SK-N-MC (cell line): ENCODE measurements around the gene PKNOX2.

Experiments used
- DNase-seq: peaks from one replicate; pipeline ENCODE4 v3.0.0-alpha.2; 2011; ENCODE audit warnings: low read depth, low spot score
- H3K27ac ChIP-seq: fragments of 200-600 bp; sonication (generic); 2 replicates; pipeline ENCODE4 v1.5.1; 2016; ENCODE audit warnings: mixed run types
- H3K36me3 ChIP-seq: fragments of 200-600 bp; sonication (generic); 2 replicates; pipeline ENCODE4 v1.6.1; 2017; ENCODE audit warnings: antibody characterized with exemption, low read length, mixed read lengths; ENCODE audit not compliant: insufficient read depth
- H3K4me3 ChIP-seq: fragments of 200-600 bp; sonication (generic); 2 replicates; pipeline ENCODE4 v1.5.1; 2016
- H3K9ac ChIP-seq: fragments of 200-600 bp; sonication (generic); 2 replicates; pipeline ENCODE4 v1.8.0; 2017; ENCODE audit warnings: mixed run types, mixed read lengths; ENCODE audit not compliant: insufficient read length
- H3K9me3 ChIP-seq: fragments of 200-600 bp; sonication (generic); 2 replicates; pipeline ENCODE4 v1.6.1; 2017; ENCODE audit warnings: low read depth, mild to moderate bottlenecking, antibody characterized with exemption, low read length, moderate library complexity, mixed read lengths
- EZH2 ChIP-seq: fragments of 200-600 bp; sonication (generic); IDR thresholded peaks from one replicate; pipeline ENCODE4 v1.6.1; 2017; ENCODE audit warnings: antibody characterized with exemption
- FOXP2 ChIP-seq: optimal IDR thresholded peaks from 2 replicates; pipeline ENCODE3; 2011; ENCODE audit warnings: mild to moderate bottlenecking, moderate library complexity; ENCODE audit not compliant: insufficient read depth; ENCODE audit errors: extremely low read length, control extremely low read depth
- POLR2AphosphoS5 ChIP-seq: IDR thresholded peaks from 2 replicates; pipeline ENCODE4 v1.6.1; 2012; ENCODE audit warnings: mild to moderate bottlenecking, low read depth, low read length, borderline replicate concordance

Gene PKNOX2

DNA sequence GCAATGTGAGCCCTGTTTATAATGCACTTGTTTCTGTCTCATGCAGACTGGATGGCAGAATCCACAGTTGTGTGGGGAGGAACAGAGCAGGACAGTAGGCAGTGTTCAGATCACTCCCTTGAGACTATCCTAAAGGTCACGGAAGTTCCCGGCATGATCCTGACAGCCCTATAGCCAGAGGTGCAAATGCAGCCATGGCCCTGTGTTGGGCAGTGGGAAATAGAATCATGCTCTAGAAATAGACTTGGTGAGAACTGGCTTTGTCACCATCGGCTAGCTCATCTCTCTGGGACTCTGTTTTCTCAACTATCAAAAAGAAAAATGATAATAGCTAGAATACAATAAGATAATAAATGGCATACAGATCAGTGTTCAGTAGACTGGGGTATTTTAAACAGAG, 208.4 kb downstream of the PKNOX2 start:
- TF ChIP-seq POLR2AphosphoS5: no peak
- TF ChIP-seq FOXP2: no peak
- TF ChIP-seq EZH2: no peak
- Histone ChIP-seq H3K27ac (no peak overlapping the region), H3K9ac (no peak overlapping the region), H3K9me3 (no peaks in the 10 kb centered on the region), H3K36me3 (no peaks in the 10 kb centered on the region), H3K4me3 (no peak overlapping the region)
- DNase-seq: no peak

DNA sequence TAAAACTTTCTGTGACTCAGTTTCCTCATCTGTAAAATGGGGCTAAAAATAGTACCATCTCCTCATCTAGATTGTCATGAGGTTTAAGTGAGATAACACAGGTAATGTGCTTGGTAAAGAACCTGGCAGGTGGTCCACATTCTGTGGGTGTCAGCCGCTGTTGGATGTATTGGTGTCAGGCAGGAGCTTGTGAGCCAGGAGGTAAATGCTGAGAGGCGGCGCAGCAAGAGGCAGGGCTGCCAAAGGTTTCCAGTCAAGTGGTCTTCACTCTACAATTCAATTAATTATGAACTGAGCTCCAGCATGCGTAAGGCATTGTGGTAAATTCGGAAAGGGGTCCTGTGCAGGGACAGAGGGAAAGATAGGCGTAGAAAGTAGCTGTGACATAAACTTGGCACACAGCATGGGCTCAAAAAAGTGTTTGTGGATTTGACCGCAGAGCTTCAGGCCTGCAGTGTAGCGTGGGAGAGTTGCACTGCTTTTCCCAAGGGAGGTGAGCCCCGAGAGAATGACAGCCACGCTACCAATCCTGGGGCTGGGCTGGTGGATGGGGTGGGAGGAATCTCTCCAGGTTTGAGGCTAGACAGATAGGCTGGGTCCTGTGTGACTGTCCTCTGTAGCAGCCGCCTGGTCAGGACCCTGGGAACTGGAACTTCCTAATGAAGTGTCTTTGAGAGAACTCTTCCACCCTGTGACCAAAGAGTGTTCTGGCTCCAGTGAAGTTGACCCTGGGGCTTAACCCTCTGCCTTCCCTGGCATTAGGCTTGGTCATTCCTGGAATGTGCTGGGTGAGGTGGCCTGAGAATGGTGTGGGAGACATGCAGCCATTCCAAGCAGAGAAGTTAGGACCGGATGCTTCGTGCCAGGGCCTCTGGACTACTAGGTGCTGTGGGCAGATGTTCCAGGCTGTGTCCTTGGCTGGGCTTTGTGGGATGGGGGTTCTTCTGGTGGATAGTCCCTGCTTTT, 209.2 kb downstream of the PKNOX2 start:
- Histone ChIP-seq H3K9me3 (no peaks in the 10 kb centered on the region), H3K9ac (no peak overlapping the region), H3K4me3 (no peak overlapping the region), H3K27ac (no peak overlapping the region), H3K36me3 (no peaks in the 10 kb centered on the region)
- no peak for DNase-seq
- TF ChIP-seq POLR2AphosphoS5 (no peak), EZH2 (no peak), FOXP2 (no peak)

GRCh38 chr11:125374398-125374797, 209.8 kb downstream of the PKNOX2 start:
- no peak overlapping the region for H3K4me3 ChIP-seq
- no peaks in the 10 kb centered on the region for H3K9me3 ChIP-seq
- H3K36me3 ChIP-seq: no peaks in the 10 kb centered on the region
- DNase-seq: no peak
- H3K27ac ChIP-seq: no peak overlapping the region
- no peak for TF ChIP-seq POLR2AphosphoS5
- TF ChIP-seq FOXP2: no peak
- no peak for TF ChIP-seq EZH2
- H3K9ac ChIP-seq: no peak overlapping the region

DNA sequence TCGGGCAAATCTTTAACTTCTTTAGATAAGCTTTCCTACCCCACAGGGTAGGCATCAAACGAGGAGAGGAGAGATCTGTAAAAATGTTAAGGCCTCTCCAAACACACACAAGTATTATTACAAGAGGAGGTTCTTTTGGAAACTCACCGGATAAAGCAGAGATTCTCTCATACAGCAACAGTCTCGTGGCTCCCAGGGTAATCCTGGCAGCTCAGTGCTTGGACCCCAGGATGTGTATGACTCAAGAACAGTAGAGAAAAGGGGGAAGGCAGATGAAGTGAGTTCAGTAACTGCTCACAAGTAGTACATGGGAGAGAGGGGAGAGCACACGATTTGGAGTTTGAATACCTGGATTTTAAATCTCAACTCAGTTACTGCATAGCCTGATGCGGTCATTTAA, 210.6 kb downstream of the PKNOX2 start:
- Histone ChIP-seq H3K9me3 (no peaks in the 10 kb centered on the region), H3K9ac (no peak overlapping the region), H3K36me3 (no peaks in the 10 kb centered on the region), H3K27ac (no peak overlapping the region), H3K4me3 (no peak overlapping the region)
- TF ChIP-seq FOXP2 (no peak), EZH2 (no peak)
- no peak for DNase-seq

DNA sequence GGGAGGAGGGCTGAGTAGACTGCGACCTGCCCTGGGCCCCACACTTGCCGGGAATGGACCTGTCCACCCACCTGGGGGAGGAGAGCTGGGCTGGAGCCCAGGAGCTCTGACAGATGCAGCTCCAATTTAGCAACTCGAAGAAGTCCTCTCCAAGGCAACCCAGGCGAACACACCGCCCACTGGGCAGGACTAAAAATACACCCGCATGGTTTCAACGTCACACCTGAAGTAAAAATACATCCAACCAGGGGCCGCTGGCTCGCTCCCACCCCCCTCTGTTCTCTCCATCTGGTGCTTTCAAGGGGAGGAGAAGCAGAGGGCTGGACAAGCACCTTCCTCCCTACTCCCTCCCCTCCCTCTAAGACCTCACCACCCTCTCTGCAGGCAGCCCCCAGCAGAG, 211.6 kb downstream of the PKNOX2 start:
- no peak for TF ChIP-seq POLR2AphosphoS5
- no peak for TF ChIP-seq FOXP2
- TF ChIP-seq EZH2: no peak

DNA sequence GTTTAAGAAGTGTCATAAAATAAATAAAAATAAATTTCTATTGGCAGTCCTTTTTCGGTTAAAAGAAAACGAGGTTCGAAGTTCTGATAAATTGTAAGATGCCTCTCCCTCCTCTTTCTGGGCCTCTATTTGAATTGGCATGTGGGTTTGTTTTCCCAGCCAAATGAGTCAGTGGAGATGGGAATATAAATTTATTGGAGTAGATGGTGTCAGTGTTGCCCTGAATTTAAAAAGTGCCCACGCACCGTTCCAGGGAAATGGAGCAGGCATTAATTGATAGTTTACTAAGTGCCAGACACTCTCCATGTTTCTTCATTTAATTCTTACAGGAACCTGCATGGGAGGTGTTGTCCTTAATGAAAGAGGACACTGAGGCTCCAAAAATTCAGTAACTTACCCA, 212.3 kb downstream of the PKNOX2 start:
- no peaks in the 10 kb centered on the region for H3K36me3 ChIP-seq
- no peak overlapping the region for H3K27ac ChIP-seq
- TF ChIP-seq POLR2AphosphoS5: no peak
- no peak for TF ChIP-seq EZH2
- TF ChIP-seq FOXP2: no peak
- no peak overlapping the region for H3K4me3 ChIP-seq
- H3K9me3 ChIP-seq: no peaks in the 10 kb centered on the region
- DNase-seq: no peak
- no peak overlapping the region for H3K9ac ChIP-seq

More for the DNA sequence above, 211.6 kb downstream of the PKNOX2 start:
- no peaks in the 10 kb centered on the region for H3K9me3 ChIP-seq
- H3K4me3 ChIP-seq: no peak overlapping the region
- H3K36me3 ChIP-seq: no peaks in the 10 kb centered on the region
- H3K9ac ChIP-seq: no peak overlapping the region
- no peak for DNase-seq
- H3K27ac ChIP-seq: no peak overlapping the region

DNA sequence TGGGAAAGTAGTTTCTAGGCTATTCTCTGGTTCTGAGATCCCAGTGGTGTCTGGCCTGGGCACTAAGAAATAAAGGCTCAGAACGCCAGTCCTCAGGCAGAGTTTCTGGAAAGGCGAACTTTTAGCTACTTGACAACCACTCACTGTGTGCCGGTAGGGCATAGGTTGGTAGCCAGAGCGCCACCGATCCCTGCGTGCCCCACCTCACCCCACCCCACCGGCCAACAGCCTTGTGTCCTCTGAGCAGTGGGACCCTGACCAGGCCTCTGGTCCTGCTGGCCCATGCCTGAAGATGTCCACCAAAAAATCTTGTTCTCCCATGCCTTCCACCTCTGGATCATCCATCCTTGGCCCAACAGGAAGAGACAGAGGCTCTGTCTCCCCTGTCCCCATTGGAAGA, 213.5 kb downstream of the PKNOX2 start:
- Histone ChIP-seq H3K9me3 (no peaks in the 10 kb centered on the region), H3K27ac (no peak overlapping the region), H3K36me3 (no peaks in the 10 kb centered on the region), H3K9ac (no peak overlapping the region), H3K4me3 (no peak overlapping the region)
- TF ChIP-seq EZH2 (no peak), POLR2AphosphoS5 (no peak), FOXP2 (no peak)
- DNase-seq: no peak

DNA sequence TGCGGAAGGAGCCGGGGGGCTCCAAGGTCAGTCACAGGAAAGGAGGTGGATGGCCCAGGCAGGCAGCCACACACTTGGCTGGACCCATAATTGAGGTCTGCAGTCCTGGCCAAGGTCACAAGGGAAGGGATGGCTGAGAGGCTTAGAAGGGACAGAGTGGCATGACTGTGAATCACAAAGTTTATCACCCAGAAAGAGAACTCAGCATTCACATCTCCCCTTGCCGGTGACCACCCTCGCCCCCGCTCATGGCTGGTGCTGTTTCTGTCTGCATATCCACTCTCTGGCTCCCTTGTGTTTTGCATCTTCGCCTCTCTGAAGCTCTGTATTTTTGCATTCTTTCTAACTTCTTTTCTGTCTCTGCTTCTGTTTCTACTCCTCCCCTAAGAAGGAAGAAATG, 214.0 kb downstream of the PKNOX2 start:
- no peaks in the 10 kb centered on the region for H3K9me3 ChIP-seq
- DNase-seq: no peak
- H3K4me3 ChIP-seq: no peak overlapping the region
- TF ChIP-seq EZH2 (no peak), FOXP2 (no peak), POLR2AphosphoS5 (no peak)
- no peak overlapping the region for H3K27ac ChIP-seq
- no peaks in the 10 kb centered on the region for H3K36me3 ChIP-seq
- no peak overlapping the region for H3K9ac ChIP-seq

- TF ChIP-seq FOXP2 (no peak), EZH2 (no peak), POLR2AphosphoS5 (no peak)
- Histone ChIP-seq H3K4me3 (no peak overlapping the region), H3K27ac (no peak overlapping the region), H3K9ac (no peak overlapping the region), H3K36me3 (no peaks in the 10 kb centered on the region), H3K9me3 (no peaks in the 10 kb centered on the region)
- no peak for DNase-seq
Observed at GRCh38 chr11:125379565-125379964, 215.0 kb downstream of the PKNOX2 start.
